Osteoblast (primary cell): ENCODE measurements around the gene SIX5. TPM values are rescaled to one million over a fixed set of nuclear protein-coding genes. Genes with fewer than 3 reads are reported as not detected.

ENCODE experiments used
- DNase-seq: peaks from one replicate; pipeline ENCODE4 v3.0.0; 2011; ENCODE audit warnings: low spot score, mixed read lengths; ENCODE audit not compliant: insufficient read length; ENCODE audit errors: missing footprints
- H2AFZ ChIP-seq: 2 replicates; pipeline ENCODE4 v1.6.0; 2011; ENCODE audit warnings: mild to moderate bottlenecking, low read length
- H3K27ac ChIP-seq: 2 replicates; pipeline ENCODE4 v1.5.1; 2011; ENCODE audit warnings: mild to moderate bottlenecking, low read depth, low read length, moderate library complexity
- H3K27me3 ChIP-seq: 2 replicates; pipeline ENCODE4 v1.6.0; 2012; ENCODE audit warnings: mild to moderate bottlenecking, control low read depth, inconsistent platforms, low read length, moderate library complexity; ENCODE audit not compliant: insufficient read depth
- H3K36me3 ChIP-seq: 2 replicates; pipeline ENCODE4 v1.5.1; 2011; ENCODE audit warnings: mild to moderate bottlenecking, low read length, control low read depth, moderate library complexity; ENCODE audit not compliant: insufficient read depth
- H3K4me1 ChIP-seq: 2 replicates; pipeline ENCODE4 v1.5.1; 2011; ENCODE audit warnings: mild to moderate bottlenecking, low read length, control low read depth, moderate library complexity; ENCODE audit not compliant: insufficient read depth
- H3K4me2 ChIP-seq: 2 replicates; pipeline ENCODE4 v1.6.0; 2011; ENCODE audit warnings: mild to moderate bottlenecking, low read length; ENCODE audit not compliant: insufficient read depth
- H3K4me3 ChIP-seq: fragments of 200-600 bp; sonication (generic); 3 replicates; pipeline ENCODE4 v1.5.1; 2012; ENCODE audit warnings: mild to moderate bottlenecking, low read length, inconsistent platforms; ENCODE audit not compliant: insufficient read depth
- H3K79me2 ChIP-seq: 2 replicates; pipeline ENCODE4 v1.6.0; 2012; ENCODE audit warnings: mild to moderate bottlenecking, low read length, control low read depth, inconsistent platforms; ENCODE audit not compliant: insufficient read depth
- H3K9me3 ChIP-seq: 2 replicates; pipeline ENCODE4 v1.5.1; 2011; ENCODE audit warnings: low read depth, low read length, control low read depth
- H4K20me1 ChIP-seq: 2 replicates; pipeline ENCODE4 v1.6.0; 2012; ENCODE audit warnings: mild to moderate bottlenecking, low read length, control low read depth; ENCODE audit not compliant: insufficient read depth
- CTCF ChIP-seq: IDR thresholded peaks from 2 replicates; pipeline ENCODE4 v1.5.1; 2011; ENCODE audit warnings: mild to moderate bottlenecking, low read depth, low read length, moderate library complexity; ENCODE audit errors: extremely low read depth
- total RNA-seq: library from RNA; depleted of rRNA; stranded (reverse); fragments of >200 nt; gene quantifications from 2 replicates; pipeline ENCODE4 v1.2.3, GENCODE V29; 2012

The SIX5 gene
- total RNA-seq, 1 donor, result 11.6 TPM

GRCh38 chr19:45764945-45765701 is 3.9 kb downstream of the SIX5 start:
- H3K27ac ChIP-seq, result no peak overlapping the region
- H3K9me3 ChIP-seq, result no peaks in the 10 kb centered on the region
- no peak for TF ChIP-seq CTCF
- no peak overlapping the region for H2AFZ ChIP-seq
- peaks cover 18% of the 10 kb centered on the region for H3K4me1 ChIP-seq
- H3K27me3 ChIP-seq, result no peaks in the 10 kb centered on the region
- H3K4me3 ChIP-seq, result no peak overlapping the region
- peak; percentile 77 for DNase-seq
- H3K4me2 ChIP-seq, result no peak overlapping the region
- no peaks in the 10 kb centered on the region for H3K36me3 ChIP-seq
- H3K79me2 ChIP-seq, result peaks cover 8% of the 10 kb centered on the region
- H4K20me1 ChIP-seq, result no peaks in the 10 kb centered on the region

- H3K4me1 ChIP-seq, result peaks cover 13% of the 10 kb centered on the region
- no peak overlapping the region for H2AFZ ChIP-seq
- DNase-seq, result peak; percentile 77
- H3K79me2 ChIP-seq, result peaks cover 8% of the 10 kb centered on the region
- H4K20me1 ChIP-seq, result no peaks in the 10 kb centered on the region
- no peaks in the 10 kb centered on the region for H3K9me3 ChIP-seq
- no peak overlapping the region for H3K27ac ChIP-seq
- H3K36me3 ChIP-seq, result no peaks in the 10 kb centered on the region
- H3K4me3 ChIP-seq, result no peak overlapping the region
- H3K4me2 ChIP-seq, result no peak overlapping the region
- no peak for TF ChIP-seq CTCF
- no peaks in the 10 kb centered on the region for H3K27me3 ChIP-seq
Observed at GRCh38 chr19:45764475-45764874, 4.6 kb downstream of the SIX5 start.

- Histone ChIP-seq H3K4me3 (no peak overlapping the region), H3K4me2 (no peak overlapping the region), H3K27me3 (no peaks in the 10 kb centered on the region), H3K9me3 (no peaks in the 10 kb centered on the region), H4K20me1 (no peaks in the 10 kb centered on the region), H3K27ac (no peak overlapping the region), H3K79me2 (peaks cover 8% of the 10 kb centered on the region), H2AFZ (no peak overlapping the region), H3K4me1 (peaks cover 13% of the 10 kb centered on the region), H3K36me3 (no peaks in the 10 kb centered on the region)
- peak; percentile 86 for DNase-seq
- no peak for TF ChIP-seq CTCF
Observed at GRCh38 chr19:45763691-45764294, 5.3 kb downstream of the SIX5 start.

DNA sequence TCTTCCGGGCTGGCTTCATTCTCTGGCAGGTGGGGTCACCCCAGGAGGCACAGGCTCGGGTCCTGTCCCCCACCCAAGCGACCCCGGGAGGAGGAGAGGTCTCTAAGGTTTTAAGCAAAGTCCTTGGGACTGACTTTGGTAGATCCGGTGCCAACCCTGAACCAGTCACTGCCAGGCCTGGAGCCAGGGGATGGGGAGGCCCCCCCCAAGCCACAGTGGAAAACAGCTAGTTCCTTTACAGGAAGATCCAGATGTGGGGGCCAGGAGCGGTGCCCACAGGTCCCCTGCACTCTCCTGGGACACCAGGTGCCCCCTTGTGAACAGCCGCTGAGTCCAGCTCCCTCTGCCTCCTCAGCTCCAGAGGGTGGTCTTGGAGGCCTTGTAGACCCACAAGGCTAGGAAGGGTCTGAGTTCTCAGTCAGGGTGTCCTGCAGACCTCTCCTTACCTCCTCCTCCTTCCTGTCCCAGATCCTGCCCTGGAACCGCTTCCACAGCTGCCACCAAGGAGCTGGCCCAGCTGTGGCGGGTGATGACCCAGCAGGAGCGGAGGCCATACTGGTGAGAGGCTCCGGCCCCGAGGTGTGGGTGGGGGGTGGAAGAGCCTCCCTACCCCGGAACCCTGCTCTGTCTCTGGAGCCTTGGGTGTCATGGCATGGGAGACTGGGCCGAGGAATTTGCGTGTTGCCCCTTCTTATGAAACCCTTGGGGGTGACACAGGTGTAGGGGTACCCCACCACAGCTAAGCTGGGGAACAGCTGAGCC is 6.0 kb downstream of the SIX5 start:
- Histone ChIP-seq H3K4me1 (peaks cover 13% of the 10 kb centered on the region), H3K27me3 (no peaks in the 10 kb centered on the region), H3K9me3 (no peaks in the 10 kb centered on the region), H3K4me3 (no peak overlapping the region), H3K27ac (no peak overlapping the region), H3K4me2 (no peak overlapping the region), H3K79me2 (peaks cover 8% of the 10 kb centered on the region), H2AFZ (no peak overlapping the region), H3K36me3 (no peaks in the 10 kb centered on the region), H4K20me1 (no peaks in the 10 kb centered on the region)
- TF ChIP-seq CTCF, result no peak
- peak; percentile 86 for DNase-seq
